ENCODE measurements around the gene RPS6KA2.
"Not testable (repeated sequence)": the region's sequence is repeated elsewhere in the genome, so short reads cannot be mapped to it uniquely, and the experiment has no call there.

RPS6KA2 gene

DNA sequence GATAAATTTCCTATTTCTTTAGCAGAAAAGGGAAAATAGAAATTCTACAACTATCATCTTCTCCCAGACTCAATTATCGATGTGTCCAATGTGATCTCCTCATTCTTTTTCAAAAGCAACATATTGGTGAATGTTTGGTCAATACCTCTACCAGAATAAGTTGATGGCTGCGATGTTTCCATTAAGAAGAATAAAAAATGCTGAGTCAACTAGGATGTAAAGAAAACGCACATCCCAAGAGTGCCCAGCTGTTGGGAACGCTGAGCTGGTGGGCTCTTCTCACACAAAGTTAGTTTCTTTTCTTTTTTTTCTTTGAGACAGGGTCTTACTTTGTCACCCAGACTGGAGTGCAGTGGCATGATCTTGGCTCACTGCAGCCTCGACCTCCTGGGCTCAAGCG is 80.4 kb downstream of the RPS6KA2 start:
- Histone ChIP-seq H3K4me1 (ENCODE audit: control insufficient read depth, insufficient read depth, low read length, unreplicated experiment) (peaks cover 21% of the 10 kb centered on the region), H3K27ac (ENCODE audit: low read depth, low read length) (no peak overlapping the region), H3K79me2 (ENCODE audit: control insufficient read depth, insufficient read depth, low read length, unreplicated experiment) (peaks cover 49% of the 10 kb centered on the region), H3K36me3 (ENCODE audit: insufficient read depth, low read length) (peaks cover 32% of the 10 kb centered on the region), H2AFZ (ENCODE audit: low read length, unreplicated experiment) (no peak overlapping the region), H3K4me3 (ENCODE audit: low read depth, low read length) (no peak overlapping the region), H3K27me3 (ENCODE audit: insufficient read depth, low read length) (no peaks in the 10 kb centered on the region)

GRCh38 chr6:166545156-166546034 is 81.7 kb downstream of the RPS6KA2 start:
- H3K27ac ChIP-seq (ENCODE audit: low read depth, low read length): no peak overlapping the region
- no peak overlapping the region for H2AFZ ChIP-seq (ENCODE audit: low read length, unreplicated experiment)
- H3K79me2 ChIP-seq (ENCODE audit: control insufficient read depth, insufficient read depth, low read length, unreplicated experiment): peaks cover 45% of the 10 kb centered on the region
- no peaks in the 10 kb centered on the region for H3K27me3 ChIP-seq (ENCODE audit: insufficient read depth, low read length)
- no peak overlapping the region for H3K4me3 ChIP-seq (ENCODE audit: low read depth, low read length)
- peaks cover 33% of the 10 kb centered on the region for H3K36me3 ChIP-seq (ENCODE audit: insufficient read depth, low read length)
- peaks cover 21% of the 10 kb centered on the region for H3K4me1 ChIP-seq (ENCODE audit: control insufficient read depth, insufficient read depth, low read length, unreplicated experiment)

- peaks cover 22% of the 10 kb centered on the region for H3K36me3 ChIP-seq (ENCODE audit: insufficient read depth, low read length)
- no peak overlapping the region for H3K27ac ChIP-seq (ENCODE audit: low read depth, low read length)
- H2AFZ ChIP-seq (ENCODE audit: low read length, unreplicated experiment): no peak overlapping the region
- H3K79me2 ChIP-seq (ENCODE audit: control insufficient read depth, insufficient read depth, low read length, unreplicated experiment): peaks cover 44% of the 10 kb centered on the region
- H3K4me3 ChIP-seq (ENCODE audit: low read depth, low read length): no peak overlapping the region
- peaks cover 20% of the 10 kb centered on the region for H3K4me1 ChIP-seq (ENCODE audit: control insufficient read depth, insufficient read depth, low read length, unreplicated experiment)
- no peaks in the 10 kb centered on the region for H3K27me3 ChIP-seq (ENCODE audit: insufficient read depth, low read length)
Observed at GRCh38 chr6:166544296-166544605, 82.8 kb downstream of the RPS6KA2 start.

- peaks cover 39% of the 10 kb centered on the region for H3K79me2 ChIP-seq (ENCODE audit: control insufficient read depth, insufficient read depth, low read length, unreplicated experiment)
- no peak overlapping the region for H3K27ac ChIP-seq (ENCODE audit: low read depth, low read length)
- no peaks in the 10 kb centered on the region for H3K27me3 ChIP-seq (ENCODE audit: insufficient read depth, low read length)
- peaks cover 17% of the 10 kb centered on the region for H3K36me3 ChIP-seq (ENCODE audit: insufficient read depth, low read length)
- no peak overlapping the region for H3K4me3 ChIP-seq (ENCODE audit: low read depth, low read length)
- peaks cover 15% of the 10 kb centered on the region for H3K4me1 ChIP-seq (ENCODE audit: control insufficient read depth, insufficient read depth, low read length, unreplicated experiment)
- no peak overlapping the region for H2AFZ ChIP-seq (ENCODE audit: low read length, unreplicated experiment)
Observed at GRCh38 chr6:166543603-166544295, 83.3 kb downstream of the RPS6KA2 start.

DNA sequence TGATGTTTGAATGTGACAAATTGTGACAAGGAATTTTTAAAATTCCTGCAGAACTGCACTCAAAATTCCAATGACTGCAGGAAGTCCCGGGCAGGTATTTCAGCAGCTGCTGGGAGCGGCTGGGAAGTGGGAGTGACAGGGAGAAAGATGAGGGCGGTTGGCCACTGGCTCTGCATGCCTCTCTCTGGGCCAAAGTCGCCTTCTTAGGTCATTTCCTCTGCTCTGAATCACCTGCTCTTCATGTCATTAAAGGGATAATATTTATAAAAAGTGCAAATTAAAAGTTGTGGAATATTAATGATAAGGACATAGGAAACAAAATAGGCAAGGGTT is 84.5 kb downstream of the RPS6KA2 start:
- no peak overlapping the region for H2AFZ ChIP-seq (ENCODE audit: low read length, unreplicated experiment)
- H3K79me2 ChIP-seq (ENCODE audit: control insufficient read depth, insufficient read depth, low read length, unreplicated experiment): peaks cover 28% of the 10 kb centered on the region
- H3K27ac ChIP-seq (ENCODE audit: low read depth, low read length): no peak overlapping the region
- peaks cover 17% of the 10 kb centered on the region; the same call in 1 of the 2 replicates for H3K36me3 ChIP-seq (ENCODE audit: insufficient read depth, low read length)
- no peak overlapping the region for H3K4me3 ChIP-seq (ENCODE audit: low read depth, low read length)
- H3K4me1 ChIP-seq (ENCODE audit: control insufficient read depth, insufficient read depth, low read length, unreplicated experiment): peaks cover 10% of the 10 kb centered on the region
- H3K27me3 ChIP-seq (ENCODE audit: insufficient read depth, low read length): no peaks in the 10 kb centered on the region

- peaks cover 23% of the 10 kb centered on the region; the same call in 1 of the 2 replicates for H3K36me3 ChIP-seq (ENCODE audit: insufficient read depth, low read length)
- no peak overlapping the region for H2AFZ ChIP-seq (ENCODE audit: low read length, unreplicated experiment)
- H3K79me2 ChIP-seq (ENCODE audit: control insufficient read depth, insufficient read depth, low read length, unreplicated experiment): peaks cover 23% of the 10 kb centered on the region
- H3K4me3 ChIP-seq (ENCODE audit: low read depth, low read length): no peak overlapping the region
- H3K27me3 ChIP-seq (ENCODE audit: insufficient read depth, low read length): no peaks in the 10 kb centered on the region
- no peak overlapping the region for H3K27ac ChIP-seq (ENCODE audit: low read depth, low read length)
- peaks cover 10% of the 10 kb centered on the region for H3K4me1 ChIP-seq (ENCODE audit: control insufficient read depth, insufficient read depth, low read length, unreplicated experiment)
Observed at GRCh38 chr6:166541876-166542579, 85.0 kb downstream of the RPS6KA2 start.

DNA sequence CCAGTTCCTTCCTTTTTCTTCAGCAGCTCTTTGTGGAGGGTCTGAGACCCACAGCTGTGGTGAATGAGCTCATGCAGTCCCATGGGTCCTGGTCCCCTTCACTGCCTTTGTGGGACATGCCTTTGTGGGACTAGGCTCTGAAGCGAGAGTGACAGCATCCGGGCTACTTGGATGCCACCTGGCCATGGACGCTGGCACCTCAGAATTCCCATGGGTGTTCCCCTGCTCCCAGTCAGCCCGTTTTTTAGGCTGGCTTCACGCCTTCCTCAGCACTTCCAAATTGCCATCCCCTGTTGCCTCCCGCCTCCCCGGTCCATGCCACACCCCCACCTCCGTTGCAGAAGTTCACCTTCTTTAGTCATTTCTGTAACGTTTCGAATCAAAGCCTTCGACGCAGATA is 85.7 kb downstream of the RPS6KA2 start:
- H3K79me2 ChIP-seq (ENCODE audit: control insufficient read depth, insufficient read depth, low read length, unreplicated experiment): peaks cover 23% of the 10 kb centered on the region
- no peak overlapping the region for H3K4me3 ChIP-seq (ENCODE audit: low read depth, low read length)
- no peak overlapping the region for H3K27ac ChIP-seq (ENCODE audit: low read depth, low read length)
- peaks cover 10% of the 10 kb centered on the region for H3K4me1 ChIP-seq (ENCODE audit: control insufficient read depth, insufficient read depth, low read length, unreplicated experiment)
- H2AFZ ChIP-seq (ENCODE audit: low read length, unreplicated experiment): no peak overlapping the region
- peaks cover 21% of the 10 kb centered on the region; the same call in 1 of the 2 replicates for H3K36me3 ChIP-seq (ENCODE audit: insufficient read depth, low read length)
- no peaks in the 10 kb centered on the region for H3K27me3 ChIP-seq (ENCODE audit: insufficient read depth, low read length)

DNA sequence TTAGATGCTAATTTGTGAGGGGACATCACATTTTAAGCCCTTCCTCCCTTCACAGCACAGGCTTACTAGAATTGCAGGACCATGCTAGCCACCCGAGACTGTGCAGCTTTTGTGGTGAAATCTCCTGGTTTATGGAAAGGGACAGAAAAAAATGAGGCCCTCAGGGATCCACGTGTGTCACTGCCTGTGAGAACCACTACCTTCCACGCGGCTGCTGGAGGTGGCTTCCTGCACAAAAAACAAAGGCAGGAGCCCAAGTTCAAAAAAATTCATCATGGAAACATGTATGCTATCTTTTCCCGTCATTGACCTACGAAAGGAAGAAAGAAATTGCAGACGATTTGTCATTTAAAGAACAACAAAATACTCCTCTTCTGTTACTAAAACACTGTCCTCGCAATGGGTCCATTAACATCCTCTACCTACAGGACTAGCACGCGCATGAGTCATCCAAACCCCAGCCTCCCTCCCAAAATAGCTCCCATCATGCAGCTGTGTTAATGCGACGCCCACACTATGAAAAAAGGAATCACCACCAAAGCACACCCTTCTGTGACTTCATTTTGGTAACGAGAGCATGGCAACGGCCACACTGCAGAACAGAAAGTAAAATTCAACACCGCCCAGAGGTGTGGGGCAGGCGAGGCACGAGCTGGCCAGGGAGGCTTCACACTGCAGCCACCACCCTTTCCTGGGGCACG is 86.3 kb downstream of the RPS6KA2 start:
- H3K4me1 ChIP-seq (ENCODE audit: control insufficient read depth, insufficient read depth, low read length, unreplicated experiment): peaks cover 10% of the 10 kb centered on the region
- H2AFZ ChIP-seq (ENCODE audit: low read length, unreplicated experiment): no peak overlapping the region
- H3K4me3 ChIP-seq (ENCODE audit: low read depth, low read length): no peak overlapping the region
- no peak overlapping the region for H3K27ac ChIP-seq (ENCODE audit: low read depth, low read length)
- H3K79me2 ChIP-seq (ENCODE audit: control insufficient read depth, insufficient read depth, low read length, unreplicated experiment): peaks cover 20% of the 10 kb centered on the region
- H3K27me3 ChIP-seq (ENCODE audit: insufficient read depth, low read length): no peaks in the 10 kb centered on the region
- peaks cover 21% of the 10 kb centered on the region; the same call in 1 of the 2 replicates for H3K36me3 ChIP-seq (ENCODE audit: insufficient read depth, low read length)

DNA sequence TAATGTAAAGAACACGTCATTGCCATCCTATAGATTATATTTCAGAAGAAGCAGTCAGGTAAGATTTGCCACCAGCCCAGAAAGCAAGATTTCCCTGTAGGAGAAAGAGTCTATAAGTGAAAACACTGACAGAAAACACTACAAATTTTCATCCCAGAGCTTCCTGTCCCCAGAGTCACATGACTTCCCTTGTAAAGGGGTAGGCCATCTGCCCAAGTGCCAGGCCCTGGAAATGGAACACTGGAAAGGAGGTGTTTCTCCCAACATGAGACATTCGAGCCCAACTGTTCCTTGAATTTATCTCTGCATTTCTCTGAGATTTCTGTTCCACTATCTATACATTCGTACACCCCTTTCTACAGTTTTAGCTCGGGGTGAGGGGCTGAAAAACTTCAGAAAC is 87.5 kb downstream of the RPS6KA2 start:
- no peaks in the 10 kb centered on the region for H3K27me3 ChIP-seq (ENCODE audit: insufficient read depth, low read length)
- no peak overlapping the region for H2AFZ ChIP-seq (ENCODE audit: low read length, unreplicated experiment)

GRCh38 chr6:166539011-166539385 is 88.1 kb downstream of the RPS6KA2 start:
- not testable (repeated sequence) for H3K27ac ChIP-seq (ENCODE audit: low read depth, low read length); H3K4me1 ChIP-seq (ENCODE audit: control insufficient read depth, insufficient read depth, low read length, unreplicated experiment); H2AFZ ChIP-seq (ENCODE audit: low read length, unreplicated experiment); H3K27me3 ChIP-seq (ENCODE audit: insufficient read depth, low read length); H3K4me3 ChIP-seq (ENCODE audit: low read depth, low read length)
- Histone ChIP-seq H3K79me2 (ENCODE audit: control insufficient read depth, insufficient read depth, low read length, unreplicated experiment) (peaks cover 20% of the 10 kb centered on the region), H3K36me3 (ENCODE audit: insufficient read depth, low read length) (peaks cover 33% of the 10 kb centered on the region; the same call in 1 of the 2 replicates)

More for the DNA sequence above, 87.5 kb downstream of the RPS6KA2 start:
- Histone ChIP-seq H3K4me1 (ENCODE audit: control insufficient read depth, insufficient read depth, low read length, unreplicated experiment) (peaks cover 10% of the 10 kb centered on the region), H3K4me3 (ENCODE audit: low read depth, low read length) (no peak overlapping the region), H3K79me2 (ENCODE audit: control insufficient read depth, insufficient read depth, low read length, unreplicated experiment) (peaks cover 20% of the 10 kb centered on the region), H3K27ac (ENCODE audit: low read depth, low read length) (no peak overlapping the region), H3K36me3 (ENCODE audit: insufficient read depth, low read length) (peaks cover 30% of the 10 kb centered on the region; the same call in 1 of the 2 replicates)

Data from ACC112 (cell line).